HepG2 (cell line): Measurements from ENCODE around the gene GPHN. TPM values are rescaled to one million over a fixed set of nuclear protein-coding genes. Genes with fewer than 3 reads are reported as not detected.

Source experiments
- ATAC-seq: fragments of 200-7000 bp; cut with Tn5 transposase; 3 replicates; pipeline ENCODE4 v1.9.1; 2020; ENCODE audit warnings: mild to moderate bottlenecking, moderate library complexity
- BruUV-seq: library from RNA; stranded (reverse); fragments of 400-500 nt; replicated peaks from 2 replicates; lab custom pipeline; 2021; lab: Mats Ljungman, UMichigan
- CTCF ChIA-PET: fragments of 300-600 bp; formaldehyde crosslinking; extraction: SDS; loops from one replicate; lab custom pipeline; 2021; ENCODE audit warnings: low total read pairs, inconsistent platforms, low intra/inter-chr PET ratio; lab: Yijun Ruan, JAX
- POLR2A ChIA-PET: fragments of 350-600 bp; sonication (Branson Sonifier 250); formaldehyde crosslinking; loops from one replicate; lab custom pipeline; 2020; ENCODE audit warnings: antibody characterized with exemption, inconsistent platforms; lab: Yijun Ruan, JAX
- DNase-seq: peaks from one replicate; pipeline ENCODE4 v3.0.0-alpha.2; 2015; ENCODE audit warnings: low spot score
- FAIRE-seq: peaks from 3 replicates; lab custom pipeline; 2011; peaks lifted over from hg19 to GRCh38; lab: Jason Lieb, UNC
- H2AFZ ChIP-seq: one replicate; pipeline ENCODE4 v1.6.1; 2011; ENCODE audit warnings: low read length, inconsistent platforms
- H3K27ac ChIP-seq: fragments of 300-600 bp; 3 replicates; pipeline ENCODE4 v1.8.0; 2011; ENCODE audit warnings: mixed run types, mild to moderate bottlenecking, mixed read lengths, low read length, inconsistent platforms; ENCODE audit not compliant: insufficient read depth; ENCODE audit errors: extremely low read length
- H3K27me3 ChIP-seq, 2 experiments: fragments of 200-600 bp in 1 of 2; 2 replicates in 1 of 2; 3 replicates in 1 of 2; pipeline versions ENCODE4 v1.6.0 to v1.8.0; 2011; ENCODE audit warnings: low read length in 2 of 2, mild to moderate bottlenecking in 2 of 2, moderate library complexity in 2 of 2, inconsistent platforms in 1 of 2; ENCODE audit not compliant: insufficient read depth in 2 of 2, control insufficient read depth in 1 of 2
- H3K36me3 ChIP-seq, 2 experiments: fragments of 200-600 bp in 1 of 2; replicated peaks in 1 of 2; 2 replicates in 1 of 2; 3 replicates in 1 of 2; pipeline versions ENCODE4 v1.5.1 to v1.8.0; 2011; ENCODE audit warnings: low read length in 2 of 2, inconsistent platforms in 1 of 2; ENCODE audit not compliant: insufficient read depth in 2 of 2, control insufficient read depth in 1 of 2
- H3K4me1 ChIP-seq: 2 replicates; pipeline ENCODE4 v1.5.1; 2012; ENCODE audit warnings: low read length, inconsistent platforms; ENCODE audit not compliant: insufficient read depth
- H3K4me2 ChIP-seq: 2 replicates; pipeline ENCODE4 v1.6.0; 2011; ENCODE audit warnings: low read depth, low read length, inconsistent platforms
- H3K4me3 ChIP-seq, 3 experiments: fragments of 200-600 bp in 1 of 3; sonication (generic), shearing (Covaris generic) in 1 of 3; replicated peaks in 1 of 3; 2 replicates each; pipeline ENCODE4 v1.5.1; 2011 to 2016; ENCODE audit warnings: low read length in 3 of 3, inconsistent platforms in 2 of 3, low read depth in 2 of 3, mild to moderate bottlenecking in 2 of 3, control low read depth in 1 of 3, mixed read lengths in 1 of 3; ENCODE audit not compliant: insufficient read depth in 1 of 3
- H3K79me2 ChIP-seq: one replicate; pipeline ENCODE4 v1.6.1; 2011; ENCODE audit warnings: low read length, inconsistent platforms; ENCODE audit not compliant: insufficient read depth
- H3K9ac ChIP-seq: 2 replicates; pipeline ENCODE4 v1.6.0; 2011; ENCODE audit warnings: mild to moderate bottlenecking, low read depth, low read length, inconsistent platforms; ENCODE audit not compliant: insufficient read depth
- H3K9me3 ChIP-seq: 2 replicates; pipeline ENCODE4 v1.5.1; 2012; ENCODE audit warnings: mild to moderate bottlenecking, low read length
- H4K20me1 ChIP-seq: 2 replicates; pipeline ENCODE4 v1.6.0; 2011; ENCODE audit warnings: inconsistent platforms, mild to moderate bottlenecking, low read length, moderate library complexity; ENCODE audit not compliant: insufficient read depth
- ADNP ChIP-seq: sonication (generic); formaldehyde crosslinking; IDR thresholded peaks from 2 replicates; pipeline ENCODE4 v1.4.0; 2020; ENCODE audit warnings: missing genetic modification reagents
- FOSL2 ChIP-seq: sonication (generic); formaldehyde crosslinking; IDR thresholded peaks from 2 replicates; pipeline ENCODE4 v1.4.0; 2020; ENCODE audit warnings: missing genetic modification reagents
- FOXC1 ChIP-seq: sonication (generic); formaldehyde crosslinking; IDR thresholded peaks from 2 replicates; pipeline ENCODE4 v1.8.0; 2022; ENCODE audit warnings: mild to moderate bottlenecking, missing genetic modification reagents, borderline replicate concordance
- KDM4B ChIP-seq: sonication (generic); formaldehyde crosslinking; IDR thresholded peaks from 2 replicates; pipeline ENCODE4 v1.4.0; 2020; ENCODE audit warnings: missing genetic modification reagents
- THYN1 ChIP-seq: sonication (generic); formaldehyde crosslinking; IDR thresholded peaks from 2 replicates; pipeline ENCODE4 v1.8.1; 2023; ENCODE audit warnings: low read depth, mild to moderate bottlenecking, moderate library complexity, missing genetic modification reagents, borderline replicate concordance
- YY1 ChIP-seq: IDR thresholded peaks from 2 replicates; pipeline ENCODE4 v1.6.1; 2011; ENCODE audit warnings: low read length, low read depth, moderate library complexity, mild to moderate bottlenecking; ENCODE audit not compliant: insufficient read depth, insufficient replicate concordance
- ZNF17 ChIP-seq: sonication (generic); formaldehyde crosslinking; IDR thresholded peaks from 2 replicates; pipeline ENCODE4 v1.5.0; 2020; ENCODE audit warnings: mild to moderate bottlenecking, missing genetic modification reagents
- ZNF282 ChIP-seq: fragments of 450-650 bp; IDR thresholded peaks from 2 replicates; pipeline ENCODE4 v1.6.1; 2018; ENCODE audit not compliant: partially characterized antibody
- ZNF644 ChIP-seq: IDR thresholded peaks from 2 replicates; pipeline ENCODE4 v1.6.1; 2016; ENCODE audit warnings: low read depth
- ZNF781 ChIP-seq: sonication (generic); formaldehyde crosslinking; IDR thresholded peaks from 2 replicates; pipeline ENCODE4 v1.5.1; 2020; ENCODE audit warnings: borderline replicate concordance, mild to moderate bottlenecking, missing genetic modification reagents; ENCODE audit errors: not compliant biosample characterization
- ZSCAN9 ChIP-seq: IDR thresholded peaks from 2 replicates; pipeline ENCODE4 v1.6.1; 2016; ENCODE audit warnings: borderline replicate concordance
- WGBS: methylation state at CpG from one replicate; pipeline ENCODE4 v1.1.6; 2017; ENCODE audit warnings: low lambda C conversion rate; 5-methylcytosine and 5-hydroxymethylcytosine counted together
- in situ Hi-C: cut with HindIII; loops from 2 replicates; pipeline ENCODE4 v1.10.0; 2017; ENCODE audit warnings: low pct_unique_long_range_greater_than_20kb; ENCODE audit not compliant: extremely low pct_ligation_motif_present
- intact Hi-C: fragments of 100-400 bp; cut with micrococcal nuclease; formaldehyde crosslinking; loops from one replicate; pipeline ENCODE4 v1.10.0; 2022; ENCODE audit not compliant: unreplicated experiment
- polyA plus RNA-seq, 8 experiments: library from polyadenylated mRNA; depleted of rRNA in 3 of 8; stranded (reverse) in 7 of 8; unstranded in 1 of 8; fragments of >200 nt; fragmentation: Illumina TruSeq in 4 of 8; extraction: Trizol in 4 of 8; gene quantifications; 2 replicates each; pipeline versions ENCODE4 v1.2.1 to v1.2.3, GENCODE V29; 2011 to 2016; ENCODE audit warnings: low read depth in 4 of 8, missing spikeins in 1 of 8, mixed read lengths in 1 of 8; ENCODE audit not compliant: insufficient read depth in 1 of 8
- total RNA-seq, 5 experiments: library from RNA; depleted of rRNA; stranded (reverse); fragments of >200 nt; fragmentation: Illumina TruSeq; extraction: Trizol; gene quantifications; 2 replicates each; pipeline ENCODE4 v1.2.3, GENCODE V29; 2016; ENCODE audit warnings: low read depth in 1 of 5
- TF ChIP-seq, protein P1 (sequence below): sonication (generic); formaldehyde crosslinking; IDR thresholded peaks from 2 replicates; pipeline ENCODE4 v1.4.0; 2020; ENCODE audit warnings: missing genetic modification reagents
- TF ChIP-seq, protein P2 (sequence below): fragments of 450-650 bp; IDR thresholded peaks from 2 replicates; pipeline ENCODE4 v1.6.1; 2017
- TF ChIP-seq, protein P3 (sequence below): sonication (generic); formaldehyde crosslinking; IDR thresholded peaks from 2 replicates; pipeline ENCODE4 v1.5.0; 2020; ENCODE audit warnings: missing genetic modification reagents
- TF ChIP-seq, protein P4 (sequence below): sonication (generic); formaldehyde crosslinking; IDR thresholded peaks from 2 replicates; pipeline ENCODE4 v1.4.0; 2020; ENCODE audit warnings: mild to moderate bottlenecking, missing genetic modification reagents
- TF ChIP-seq, protein P5 (sequence below): sonication (generic); formaldehyde crosslinking; IDR thresholded peaks from 2 replicates; pipeline ENCODE4 v1.8.0; 2022; ENCODE audit warnings: missing genetic modification reagents, mild to moderate bottlenecking, inconsistent platforms, borderline replicate concordance

Gene GPHN
- total and polyA plus RNA-seq, 2 of the 13 experiments (the other 11 are each of a cell fraction or from before 2014, with no cell fraction given) = 12.7 to 19.2 TPM

DNA sequence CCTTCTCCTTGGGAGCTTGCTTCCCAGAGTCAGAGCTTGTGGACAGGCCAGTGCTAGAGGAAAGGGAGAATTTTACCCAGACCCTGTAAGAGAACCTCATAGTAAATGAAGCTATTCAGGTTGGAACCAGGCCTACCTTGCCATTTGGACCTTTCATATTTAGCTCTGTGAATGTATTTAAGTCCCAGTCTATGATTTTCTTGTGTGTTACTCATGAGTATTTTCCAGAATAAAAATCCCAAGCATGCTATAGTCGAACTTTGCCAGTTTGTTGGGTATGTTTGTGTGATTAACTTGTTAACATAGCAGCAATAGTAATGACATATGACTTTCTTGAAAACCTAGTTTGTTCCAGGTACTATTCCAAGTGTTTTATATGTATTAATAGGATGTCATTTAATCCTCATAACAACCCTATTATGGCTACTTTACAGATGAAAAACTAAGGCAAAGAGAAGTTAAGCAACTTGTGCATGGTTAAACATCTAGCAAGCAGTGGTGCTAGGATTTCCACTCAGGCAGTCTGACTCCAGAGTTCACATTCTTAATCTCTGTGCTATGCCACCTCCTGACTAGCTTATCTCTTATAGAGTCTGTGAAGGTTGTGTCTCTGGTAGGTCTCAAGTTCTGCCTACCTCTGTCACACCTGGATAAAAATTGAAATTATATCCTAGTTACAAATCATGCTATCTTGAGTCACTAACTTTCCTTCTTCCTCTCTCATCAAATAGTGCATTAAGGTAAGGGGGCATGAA lies 633.4 kb downstream of the GPHN start:
- intact Hi-C loops = no loop called here
- H3K9ac ChIP-seq = no peak overlapping the region
- H3K4me2 ChIP-seq = no peak overlapping the region
- no peak for ATAC-seq
- no peaks in the 10 kb centered on the region for H4K20me1 ChIP-seq
- no peak for DNase-seq
- no peaks in the 10 kb centered on the region for H3K4me1 ChIP-seq
- no peaks in the 10 kb centered on the region for H3K79me2 ChIP-seq
- in situ Hi-C loops = no loop called here
- ChIA-PET POLR2A (no interaction called here), CTCF (no interaction called here)
- WGBS = 89% methylated on average over 1 of the region's 1 CpG
- H2AFZ ChIP-seq = no peak overlapping the region
- no peak overlapping the region for H3K27ac ChIP-seq
- H3K9me3 ChIP-seq = no peaks in the 10 kb centered on the region
- H3K36me3 ChIP-seq = peaks cover 0 to 6% of the 10 kb centered on the region in 2 experiments; a peak in 1 of 5 replicates
- FAIRE-seq = no peak
- H3K4me3 ChIP-seq = no peak overlapping the region
- BruUV-seq = no TSS peak
- no peaks in the 10 kb centered on the region for H3K27me3 ChIP-seq
- TF ChIP-seq, protein P1, sequence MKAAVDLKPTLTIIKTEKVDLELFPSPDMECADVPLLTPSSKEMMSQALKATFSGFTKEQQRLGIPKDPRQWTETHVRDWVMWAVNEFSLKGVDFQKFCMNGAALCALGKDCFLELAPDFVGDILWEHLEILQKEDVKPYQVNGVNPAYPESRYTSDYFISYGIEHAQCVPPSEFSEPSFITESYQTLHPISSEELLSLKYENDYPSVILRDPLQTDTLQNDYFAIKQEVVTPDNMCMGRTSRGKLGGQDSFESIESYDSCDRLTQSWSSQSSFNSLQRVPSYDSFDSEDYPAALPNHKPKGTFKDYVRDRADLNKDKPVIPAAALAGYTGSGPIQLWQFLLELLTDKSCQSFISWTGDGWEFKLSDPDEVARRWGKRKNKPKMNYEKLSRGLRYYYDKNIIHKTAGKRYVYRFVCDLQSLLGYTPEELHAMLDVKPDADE (CRISPR knock-in tag) = no peak
- no peak for TF ChIP-seq YY1
- TF ChIP-seq ZNF781 (CRISPR knock-in tag) = no peak
- TF ChIP-seq, protein P2, sequence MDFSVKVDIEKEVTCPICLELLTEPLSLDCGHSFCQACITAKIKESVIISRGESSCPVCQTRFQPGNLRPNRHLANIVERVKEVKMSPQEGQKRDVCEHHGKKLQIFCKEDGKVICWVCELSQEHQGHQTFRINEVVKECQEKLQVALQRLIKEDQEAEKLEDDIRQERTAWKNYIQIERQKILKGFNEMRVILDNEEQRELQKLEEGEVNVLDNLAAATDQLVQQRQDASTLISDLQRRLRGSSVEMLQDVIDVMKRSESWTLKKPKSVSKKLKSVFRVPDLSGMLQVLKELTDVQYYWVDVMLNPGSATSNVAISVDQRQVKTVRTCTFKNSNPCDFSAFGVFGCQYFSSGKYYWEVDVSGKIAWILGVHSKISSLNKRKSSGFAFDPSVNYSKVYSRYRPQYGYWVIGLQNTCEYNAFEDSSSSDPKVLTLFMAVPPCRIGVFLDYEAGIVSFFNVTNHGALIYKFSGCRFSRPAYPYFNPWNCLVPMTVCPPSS = no peak
- TF ChIP-seq, protein P3, sequence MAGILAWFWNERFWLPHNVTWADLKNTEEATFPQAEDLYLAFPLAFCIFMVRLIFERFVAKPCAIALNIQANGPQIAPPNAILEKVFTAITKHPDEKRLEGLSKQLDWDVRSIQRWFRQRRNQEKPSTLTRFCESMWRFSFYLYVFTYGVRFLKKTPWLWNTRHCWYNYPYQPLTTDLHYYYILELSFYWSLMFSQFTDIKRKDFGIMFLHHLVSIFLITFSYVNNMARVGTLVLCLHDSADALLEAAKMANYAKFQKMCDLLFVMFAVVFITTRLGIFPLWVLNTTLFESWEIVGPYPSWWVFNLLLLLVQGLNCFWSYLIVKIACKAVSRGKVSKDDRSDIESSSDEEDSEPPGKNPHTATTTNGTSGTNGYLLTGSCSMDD = no peak
- no peak for TF ChIP-seq KDM4B (CRISPR knock-in tag)
- no peak for TF ChIP-seq FOSL2 (CRISPR knock-in tag)
- TF ChIP-seq, protein P4, sequence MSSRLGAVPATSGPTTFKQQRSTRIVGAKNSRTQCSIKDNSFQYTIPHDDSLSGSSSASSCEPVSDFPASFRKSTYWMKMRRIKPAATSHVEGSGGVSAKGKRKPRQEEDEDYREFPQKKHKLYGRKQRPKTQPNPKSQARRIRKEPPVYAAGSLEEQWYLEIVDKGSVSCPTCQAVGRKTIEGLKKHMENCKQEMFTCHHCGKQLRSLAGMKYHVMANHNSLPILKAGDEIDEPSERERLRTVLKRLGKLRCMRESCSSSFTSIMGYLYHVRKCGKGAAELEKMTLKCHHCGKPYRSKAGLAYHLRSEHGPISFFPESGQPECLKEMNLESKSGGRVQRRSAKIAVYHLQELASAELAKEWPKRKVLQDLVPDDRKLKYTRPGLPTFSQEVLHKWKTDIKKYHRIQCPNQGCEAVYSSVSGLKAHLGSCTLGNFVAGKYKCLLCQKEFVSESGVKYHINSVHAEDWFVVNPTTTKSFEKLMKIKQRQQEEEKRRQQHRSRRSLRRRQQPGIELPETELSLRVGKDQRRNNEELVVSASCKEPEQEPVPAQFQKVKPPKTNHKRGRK (CRISPR knock-in tag) = no peak
- TF ChIP-seq ZNF644 = no peak
- TF ChIP-seq ZSCAN9 (CRISPR knock-in tag) = no peak
- TF ChIP-seq ZNF282 = no peak
- TF ChIP-seq THYN1 (CRISPR knock-in tag) = no peak
- TF ChIP-seq FOXC1 (CRISPR knock-in tag) = no peak
- no peak for TF ChIP-seq ADNP (CRISPR knock-in tag)
- no peak for TF ChIP-seq ZNF17 (CRISPR knock-in tag)
- TF ChIP-seq, protein P5, sequence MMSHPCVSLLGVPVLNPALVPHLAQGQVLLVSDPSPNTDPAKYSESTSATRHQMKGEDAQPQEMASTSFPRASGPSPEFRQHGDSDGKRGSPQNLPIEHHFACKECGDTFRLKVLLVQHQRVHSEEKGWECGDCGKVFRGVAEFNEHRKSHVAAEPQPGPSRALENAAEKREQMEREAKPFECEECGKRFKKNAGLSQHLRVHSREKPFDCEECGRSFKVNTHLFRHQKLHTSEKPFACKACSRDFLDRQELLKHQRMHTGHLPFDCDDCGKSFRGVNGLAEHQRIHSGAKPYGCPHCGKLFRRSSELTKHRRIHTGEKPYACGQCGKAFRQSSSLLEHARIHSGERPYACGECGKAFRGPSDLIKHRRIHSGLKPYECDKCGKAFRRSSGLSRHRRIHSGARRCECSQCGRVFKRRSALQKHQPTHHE = no peak
